ENCODE data around the gene PDCD2L. TPM values are rescaled to one million over a fixed set of nuclear protein-coding genes. Genes with fewer than 3 reads are reported as not detected.
"Not testable (repeated sequence)": the region's sequence is repeated elsewhere in the genome, so short reads cannot be mapped to it uniquely, and the experiment has no call there.

The PDCD2L gene
- total RNA-seq = 1 to 10 TPM; 6.5 to 7.5 TPM
- long read RNA-seq, partial matches to known transcripts = 0 of 3 reads
- long read RNA-seq, other reads (novel, unspliced or antisense) = 0 of 3 reads

GRCh38 chr19:34404109-34404909, at the start of gene PDCD2L:
PDCD2L (plus strand) TSS chr19:34404399; CDS start chr19:34404431, 32 bp downstream.
- intact Hi-C loops (cut with DNase I) = no loop called here
- ATAC-seq (peak; percentile 95 to 96), DNase-seq (peak; percentile 95)

- ATAC-seq (no peak), DNase-seq (no peak)
- intact Hi-C loops (cut with DNase I) = no loop called here
Measured at GRCh38 chr19:34355201-34355600, 49.0 kb upstream of the PDCD2L start.

- DNase-seq (no peak), ATAC-seq (no peak)
- intact Hi-C loops (cut with DNase I) = no loop called here
Measured at GRCh38 chr19:34356875-34357274, 47.3 kb upstream of the PDCD2L start.

- intact Hi-C loops (cut with DNase I) = no loop called here
- DNase-seq (no peak), ATAC-seq (no peak)
Measured at GRCh38 chr19:34357431-34357830, 46.8 kb upstream of the PDCD2L start.

- DNase-seq = peak; percentile 98
- intact Hi-C loops (cut with DNase I) = no loop called here
- ATAC-seq = peak; percentile 97 to 99
Measured at GRCh38 chr19:34359140-34359953, 44.9 kb upstream of the PDCD2L start.

GRCh38 chr19:34359954-34360315, 44.3 kb upstream of the PDCD2L start:
- intact Hi-C loops (cut with DNase I) = no loop called here
- DNase-seq = no peak
- ATAC-seq = no peak

- intact Hi-C loops (cut with DNase I) = no loop called here
- ATAC-seq (no peak), DNase-seq (no peak)
Measured at GRCh38 chr19:34360354-34360909, 43.8 kb upstream of the PDCD2L start.

- DNase-seq (no peak), ATAC-seq (no peak)
- intact Hi-C loops (cut with DNase I) = no loop called here
Measured at GRCh38 chr19:34362679-34363069, 41.5 kb upstream of the PDCD2L start.

GRCh38 chr19:34363094-34363493, 41.1 kb upstream of the PDCD2L start:
- intact Hi-C loops (cut with DNase I) = no loop called here
- no peak for ATAC-seq
- DNase-seq = no peak

- ATAC-seq = no peak
Measured at GRCh38 chr19:34363930-34364329, 40.3 kb upstream of the PDCD2L start.

GRCh38 chr19:34364462-34364829, 39.8 kb upstream of the PDCD2L start:
- intact Hi-C loops (cut with DNase I) = no loop called here
- DNase-seq (no peak), ATAC-seq (no peak)

More at GRCh38 chr19:34363930-34364329, 40.3 kb upstream of the PDCD2L start:
- DNase-seq = no peak
- intact Hi-C loops (cut with DNase I) = no loop called here

- intact Hi-C loops (cut with DNase I) = no loop called here
- ATAC-seq (peak; percentile 89 to 91), DNase-seq (peak; percentile 70)
Measured at GRCh38 chr19:34364830-34365462, 39.3 kb upstream of the PDCD2L start, which contains the start of gene GPI. GPI (plus strand) TSS chr19:34365196; CDS start chr19:34365267, 71 bp downstream.

GRCh38 chr19:34365463-34366401, 38.5 kb upstream of the PDCD2L start:
- ATAC-seq = peak; percentile 52 to 60
- intact Hi-C loops (cut with DNase I) = no loop called here
- peak; percentile 69 for DNase-seq

- intact Hi-C loops (cut with DNase I) = no loop called here
- peak; percentile 14 to 33 for ATAC-seq
- DNase-seq = no peak
Measured at GRCh38 chr19:34366738-34367623, 37.2 kb upstream of the PDCD2L start.

GRCh38 chr19:34367624-34367957, 36.6 kb upstream of the PDCD2L start:
- DNase-seq = no peak
- intact Hi-C loops (cut with DNase I) = no loop called here
- ATAC-seq = no peak

- ATAC-seq = no peak
- intact Hi-C loops (cut with DNase I) = no loop called here
- DNase-seq = no peak
Measured at GRCh38 chr19:34368338-34368737, 35.9 kb upstream of the PDCD2L start.

- intact Hi-C loops (cut with DNase I); DNase-seq; ATAC-seq: not testable (repeated sequence)
Measured at GRCh38 chr19:34369166-34369565, 35.0 kb upstream of the PDCD2L start.
